Stimulated activated CD8-positive, alpha-beta memory T cell treated with anti-CD3 and anti-CD28 coated beads, Interleukin-7, amount 100 ng/mL, for 24 hours (primary cell): ENCODE measurements around the gene STK32B.
"Not testable (repeated sequence)": the region's sequence is repeated elsewhere in the genome, so short reads cannot be mapped to it uniquely, and the experiment has no call there.

Experiments
- DNase-seq: peaks from one replicate; pipeline ENCODE4 v3.0.0-alpha.2; 2020; ENCODE audit warnings: low read depth

STK32B gene

GRCh38 chr4:5162909-5163508 lies 111.7 kb downstream of the STK32B start:
- DNase-seq = no peak

DNA sequence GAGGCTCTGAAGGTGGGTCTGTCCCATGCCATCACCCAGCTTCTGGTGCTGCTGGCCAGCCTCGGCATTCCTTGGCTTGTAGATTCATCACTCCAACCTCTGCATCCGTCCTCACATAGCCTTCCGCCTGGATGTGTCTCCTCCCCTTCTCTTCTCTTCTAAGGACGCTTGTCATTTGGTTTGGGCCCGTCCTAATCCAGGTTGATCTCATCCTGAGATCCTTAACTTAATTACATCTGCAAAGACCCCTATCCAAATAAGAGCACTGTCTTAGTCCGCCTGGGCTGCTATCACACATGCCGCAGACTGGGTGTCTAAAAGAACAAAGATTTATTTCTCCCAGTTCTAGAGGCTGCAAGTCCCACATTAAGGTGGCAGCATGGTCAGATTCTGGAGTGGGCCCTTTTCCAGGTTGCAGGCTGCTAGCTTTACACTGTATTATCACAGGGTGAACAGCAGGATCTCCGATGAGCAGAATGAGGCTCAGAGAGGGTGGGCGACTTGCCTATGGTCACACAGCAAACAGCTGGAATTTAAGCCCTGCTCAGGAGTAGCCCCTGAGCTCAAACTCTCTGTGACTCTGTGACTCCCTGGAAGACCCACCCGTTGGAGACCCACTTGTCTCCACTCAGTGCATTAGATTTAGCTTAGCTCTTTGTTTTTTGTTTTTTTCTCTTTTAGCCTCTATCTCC lies 113.1 kb downstream of the STK32B start:
- no peak for DNase-seq

GRCh38 chr4:5165420-5166369 lies 114.4 kb downstream of the STK32B start:
- DNase-seq = no peak

DNA sequence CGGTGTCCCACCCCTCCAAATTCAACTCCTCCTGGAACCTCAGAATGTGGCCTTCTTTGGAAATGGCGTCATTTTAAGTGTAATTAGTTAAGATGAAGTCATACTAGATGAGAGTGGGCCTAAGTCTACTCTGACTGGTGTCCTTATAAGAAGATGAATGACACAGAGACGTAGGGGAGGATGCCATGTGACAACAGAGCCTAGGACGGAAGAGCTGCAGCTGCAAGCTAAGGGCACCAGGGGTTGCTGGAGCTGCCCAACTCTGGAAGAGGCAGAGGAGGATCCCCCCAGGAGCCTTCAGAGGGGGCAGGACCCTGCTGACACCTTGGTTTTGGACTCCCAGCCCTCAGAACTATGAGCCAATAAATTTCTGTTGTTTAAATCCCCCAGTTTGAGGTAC lies 115.1 kb downstream of the STK32B start:
- no peak for DNase-seq

DNA sequence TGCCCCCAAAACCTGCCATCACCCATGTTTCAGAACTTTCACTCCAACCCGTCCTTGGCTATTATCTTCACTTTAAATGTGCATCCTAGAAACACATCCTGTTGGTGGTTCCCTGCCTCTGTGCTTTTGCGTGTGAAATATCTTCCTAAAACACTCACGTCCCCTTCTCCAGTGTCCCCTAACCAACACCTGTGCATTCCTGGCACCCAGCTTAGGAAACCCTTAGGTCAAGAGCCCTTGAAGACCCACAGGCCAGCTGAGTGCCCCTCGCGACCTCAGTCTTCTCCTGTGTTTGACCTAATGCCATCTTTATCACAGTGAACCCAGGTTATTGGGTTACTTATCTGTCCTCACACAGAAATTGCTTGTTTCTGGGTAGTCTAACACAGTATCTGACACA lies 117.6 kb downstream of the STK32B start:
- DNase-seq = no peak

- DNase-seq = not testable (repeated sequence)
Observed at GRCh38 chr4:5175836-5176235, 124.6 kb downstream of the STK32B start.

DNA sequence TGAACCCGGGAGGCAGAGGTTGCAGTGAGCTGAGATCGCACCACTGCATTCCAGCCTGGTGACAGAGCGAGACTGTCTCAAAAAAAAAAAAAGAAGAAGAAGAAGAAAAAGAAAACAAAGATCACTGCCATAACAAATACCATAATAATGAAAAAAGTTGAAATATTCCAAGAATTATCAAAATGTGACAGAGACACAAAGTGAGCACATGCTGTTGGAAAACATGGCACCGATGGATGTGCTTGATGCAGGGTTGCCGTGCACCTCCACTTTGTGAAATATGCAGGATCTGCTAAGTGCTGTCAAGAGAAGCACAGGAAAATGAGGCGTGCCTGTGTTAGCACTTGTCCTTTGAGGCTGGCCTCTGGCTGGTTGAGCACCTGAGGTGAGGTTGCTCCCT lies 133.3 kb downstream of the STK32B start:
- DNase-seq = no peak

- DNase-seq = no peak
Observed at GRCh38 chr4:5185551-5185950, 134.3 kb downstream of the STK32B start.

- DNase-seq = no peak
Observed at GRCh38 chr4:5186271-5187064, 135.2 kb downstream of the STK32B start.

- no peak for DNase-seq
Observed at GRCh38 chr4:5188130-5188529, 136.8 kb downstream of the STK32B start.

- DNase-seq = no peak
Observed at GRCh38 chr4:5191831-5192230, 140.6 kb downstream of the STK32B start.

DNA sequence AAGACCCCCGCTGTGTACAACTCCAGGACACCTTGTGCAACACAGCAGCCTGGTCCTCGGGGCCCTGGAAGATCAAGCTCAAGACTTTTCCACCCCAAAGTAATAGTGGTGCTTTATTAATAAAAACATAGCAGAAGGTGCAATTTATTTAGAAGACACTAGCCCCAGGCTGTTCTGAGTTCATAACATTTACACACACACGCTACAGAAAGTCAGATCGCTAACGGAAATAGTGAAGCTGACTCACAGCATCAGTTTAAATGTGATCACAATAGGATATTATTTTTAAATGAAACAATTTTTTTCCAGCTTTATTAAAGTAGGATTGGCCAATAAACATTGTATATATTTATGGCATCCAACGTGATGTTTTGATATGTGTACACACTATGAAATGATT lies 141.0 kb downstream of the STK32B start:
- DNase-seq = no peak

DNA sequence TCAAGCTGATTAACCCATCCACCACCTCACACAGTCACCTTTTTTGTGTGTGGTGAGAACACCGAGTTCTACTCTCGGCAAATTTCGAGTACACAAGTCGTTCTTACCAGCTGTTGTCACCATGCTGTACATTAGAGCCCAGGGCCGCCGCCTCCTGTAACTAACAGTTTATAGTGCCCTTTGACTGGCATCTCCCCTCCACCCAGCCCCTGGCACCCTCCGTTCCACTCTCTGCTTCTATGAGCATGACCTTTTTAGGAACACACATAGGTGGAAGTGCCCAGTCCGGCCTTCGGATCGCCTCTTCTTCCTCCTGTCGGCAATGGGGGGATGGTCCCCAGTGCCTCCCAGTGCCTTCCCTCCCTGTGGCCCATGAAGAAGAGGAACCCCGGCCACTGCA lies 141.4 kb downstream of the STK32B start:
- DNase-seq = no peak

- no peak for DNase-seq
Observed at GRCh38 chr4:5198656-5199541, 147.6 kb downstream of the STK32B start.

DNA sequence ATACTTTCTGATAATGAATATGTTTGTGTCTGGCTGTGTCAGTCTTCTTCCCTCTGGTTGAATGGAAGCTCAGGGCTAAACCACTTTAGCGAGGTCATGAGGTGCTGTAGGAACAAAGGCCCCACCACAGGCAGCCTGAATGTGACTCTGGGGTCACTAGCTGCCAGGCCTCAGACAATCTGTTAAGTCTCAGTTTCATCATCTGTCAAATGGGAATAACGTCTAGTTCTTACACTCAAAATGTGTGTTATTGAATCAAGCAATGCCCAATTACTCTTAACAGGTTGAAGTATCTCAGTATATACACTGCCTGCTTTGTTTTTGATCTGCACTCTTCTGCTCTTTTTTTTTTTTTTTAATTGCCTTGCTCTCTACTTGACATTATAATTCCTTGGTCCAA lies 148.6 kb downstream of the STK32B start:
- no peak for DNase-seq

GRCh38 chr4:5200513-5200912 lies 149.2 kb downstream of the STK32B start:
- no peak for DNase-seq

- no peak for DNase-seq
Observed at GRCh38 chr4:5203309-5203992, 152.2 kb downstream of the STK32B start.

- no peak for DNase-seq
Observed at GRCh38 chr4:5203993-5204310, 152.7 kb downstream of the STK32B start.

GRCh38 chr4:5204781-5205180 lies 153.5 kb downstream of the STK32B start:
- DNase-seq = no peak

- DNase-seq = no peak
Observed at GRCh38 chr4:5206016-5206790, 154.9 kb downstream of the STK32B start.
